Kidney (tissue), 14 donors: ENCODE measurements around the gene LRRFIP1. TPM values are rescaled to one million over a fixed set of nuclear protein-coding genes. Genes with fewer than 3 reads are reported as not detected.
A peak's percentile ranks its signal among the peaks of the same experiment; 100 is the strongest.

Source experiments
- DNase-seq, 5 donors: peaks; one replicate each; pipeline ENCODE4 v3.0.0-alpha.2; 2013 to 2020
- FAIRE-seq: peaks from 2 replicates; lab custom pipeline; 2012; peaks lifted over from hg19 to GRCh38; lab: Jason Lieb, UNC
- H3K27ac ChIP-seq, 2 donors: one replicate each; pipeline ENCODE4 v1.7.0; 2013; ENCODE audit warnings: low read depth in 2 of 2, low read length in 2 of 2, inconsistent platforms in 1 of 2
- H3K27me3 ChIP-seq: one replicate; pipeline ENCODE4 v1.7.1; 2013; ENCODE audit warnings: low read length, inconsistent platforms; ENCODE audit not compliant: control insufficient read depth, insufficient read depth
- H3K36me3 ChIP-seq, 3 donors: one replicate each; pipeline versions ENCODE4 v1.7.0 to v1.7.1; 2013; ENCODE audit warnings: low read length in 3 of 3, control low read depth in 1 of 3, inconsistent platforms in 1 of 3; ENCODE audit not compliant: insufficient read depth in 3 of 3, control insufficient read depth in 2 of 3
- H3K4me1 ChIP-seq, 3 donors: one replicate each; pipeline versions ENCODE4 v1.7.0 to v1.7.1; 2013; ENCODE audit warnings: low read length in 3 of 3, inconsistent platforms in 1 of 3, low read depth in 1 of 3; ENCODE audit not compliant: control insufficient read depth in 2 of 3, insufficient read depth in 2 of 3
- H3K4me3 ChIP-seq, 3 donors: one replicate each; pipeline versions ENCODE4 v1.7.0 to v1.8.1; 2013; ENCODE audit warnings: low read length in 3 of 3, control low read depth in 1 of 3, inconsistent platforms in 1 of 3
- H3K9ac ChIP-seq, 3 donors: one replicate each; pipeline versions ENCODE4 v1.7.0 to v1.7.1; 2013; ENCODE audit warnings: low read length in 3 of 3, control low read depth in 1 of 3, inconsistent platforms in 1 of 3
- H3K9me3 ChIP-seq, 3 donors: one replicate each; pipeline versions ENCODE4 v1.7.0 to v1.7.1; 2013; ENCODE audit warnings: low read length in 3 of 3, control low read depth in 1 of 3, inconsistent platforms in 1 of 3; ENCODE audit not compliant: control insufficient read depth in 2 of 3, insufficient read depth in 1 of 3
- intact Hi-C: fragments of 100-400 bp; cut with DNase I; formaldehyde crosslinking; loops from one replicate; pipeline ENCODE4 v1.11.1; 2022
- polyA plus RNA-seq: library from polyadenylated mRNA; stranded (reverse); fragments of 350-450 nt; fragmentation: Illumina TruSeq; extraction: RNeasy Lipid Tissue Mini Kit (QIAGEN cat#74804); gene quantifications from one replicate; pipeline ENCODE4 v1.2.3, GENCODE V29; 2014; ENCODE audit warnings: low read depth, low replicate concordance; ENCODE audit not compliant: insufficient read depth
- total RNA-seq: library from RNA; stranded (reverse); fragmentation: NEBNext Ultra II Directional; extraction: Animal tissue kit (Norgen Biotek cat#: 25700); gene quantifications from one replicate; pipeline ENCODE4 v1.2.1, GENCODE V29; 2021
- TF ChIP-seq, protein P1 (sequence below): IDR thresholded peaks from 3 replicates; pipeline ENCODE4 v1.5.1; 2012; ENCODE audit warnings: mild to moderate bottlenecking, moderate library complexity, borderline replicate concordance; ENCODE audit not compliant: insufficient read depth; ENCODE audit errors: extremely low read depth
- donor health status: control.
- donor health status: control.
- donor health status: control.
- donor health status: control.
- donor health status: control.
- donor health status: DM: yes; HTN: yes; CAD: no.
- donor health status: Normal renal cell carcinoma (clear cell type).

The LRRFIP1 gene
- total and polyA plus RNA-seq, 2 donors from 2014 or later, result 39.1 to 204 TPM

GRCh38 chr2:237603049-237603717 is 24.2 kb upstream of the LRRFIP1 start:
- intact Hi-C loops, result no loop called here

GRCh38 chr2:237603718-237604362 is 23.5 kb upstream of the LRRFIP1 start:
- Histone ChIP-seq H3K4me1 (peaks cover 0 to 6% (median 6%) of the 10 kb centered on the region in 3 donors), H3K9me3 (no peaks in the 10 kb centered on the region), H3K4me3 (no peak overlapping the region), H3K9ac (peak overlapping the region in 1 of 3 donors; percentile 21), H3K27me3 (no peaks in the 10 kb centered on the region), H3K27ac (peak overlapping the region; percentile 70 to 85), H3K36me3 (no peaks in the 10 kb centered on the region)
- FAIRE-seq (peak; percentile 27), DNase-seq (peak in 4 of 5 donors; percentile 26 to 83 (median 58))
- intact Hi-C loops, result no loop called here
- TF ChIP-seq, protein P1, sequence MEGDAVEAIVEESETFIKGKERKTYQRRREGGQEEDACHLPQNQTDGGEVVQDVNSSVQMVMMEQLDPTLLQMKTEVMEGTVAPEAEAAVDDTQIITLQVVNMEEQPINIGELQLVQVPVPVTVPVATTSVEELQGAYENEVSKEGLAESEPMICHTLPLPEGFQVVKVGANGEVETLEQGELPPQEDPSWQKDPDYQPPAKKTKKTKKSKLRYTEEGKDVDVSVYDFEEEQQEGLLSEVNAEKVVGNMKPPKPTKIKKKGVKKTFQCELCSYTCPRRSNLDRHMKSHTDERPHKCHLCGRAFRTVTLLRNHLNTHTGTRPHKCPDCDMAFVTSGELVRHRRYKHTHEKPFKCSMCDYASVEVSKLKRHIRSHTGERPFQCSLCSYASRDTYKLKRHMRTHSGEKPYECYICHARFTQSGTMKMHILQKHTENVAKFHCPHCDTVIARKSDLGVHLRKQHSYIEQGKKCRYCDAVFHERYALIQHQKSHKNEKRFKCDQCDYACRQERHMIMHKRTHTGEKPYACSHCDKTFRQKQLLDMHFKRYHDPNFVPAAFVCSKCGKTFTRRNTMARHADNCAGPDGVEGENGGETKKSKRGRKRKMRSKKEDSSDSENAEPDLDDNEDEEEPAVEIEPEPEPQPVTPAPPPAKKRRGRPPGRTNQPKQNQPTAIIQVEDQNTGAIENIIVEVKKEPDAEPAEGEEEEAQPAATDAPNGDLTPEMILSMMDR, result no peak

More at GRCh38 chr2:237603049-237603717, 24.2 kb upstream of the LRRFIP1 start:
- no peaks in the 10 kb centered on the region for H3K36me3 ChIP-seq
- H3K9me3 ChIP-seq, result no peaks in the 10 kb centered on the region
- H3K27ac ChIP-seq, result peak overlapping the region in 1 of 2 donors; percentile 20
- peaks cover 0 to 6% (median 6%) of the 10 kb centered on the region in 3 donors for H3K4me1 ChIP-seq
- DNase-seq, result peak in 1 of 5 donors; percentile 64
- TF ChIP-seq, protein P1, result no peak
- H3K27me3 ChIP-seq, result no peaks in the 10 kb centered on the region
- H3K9ac ChIP-seq, result peak overlapping the region in 1 of 3 donors; percentile 21
- H3K4me3 ChIP-seq, result no peak overlapping the region
- FAIRE-seq, result no peak

DNA sequence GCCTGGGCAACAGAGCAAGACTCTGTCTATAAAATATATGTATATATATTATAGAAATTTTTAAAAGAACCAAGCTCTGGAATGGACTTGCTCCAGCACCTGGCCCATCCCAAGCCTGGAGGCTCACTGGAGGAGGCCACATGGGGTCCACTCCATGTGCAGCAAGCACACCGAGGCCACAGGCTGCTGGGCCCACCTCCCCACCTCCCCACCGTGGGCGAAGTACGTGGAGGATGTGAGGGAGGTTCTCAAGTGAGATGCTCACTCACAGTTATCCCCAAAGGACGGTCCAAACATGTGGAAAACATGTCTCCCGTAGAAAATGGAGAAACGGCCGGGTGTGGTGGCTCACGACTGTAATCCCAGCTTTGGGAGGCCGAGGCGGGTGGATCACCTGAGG is 23.0 kb upstream of the LRRFIP1 start:
- intact Hi-C loops, result no loop called here
- Histone ChIP-seq H3K4me1 (peaks cover 0 to 6% (median 6%) of the 10 kb centered on the region in 3 donors), H3K27ac (no peak overlapping the region), H3K9me3 (no peaks in the 10 kb centered on the region), H3K4me3 (no peak overlapping the region), H3K36me3 (no peaks in the 10 kb centered on the region), H3K27me3 (no peaks in the 10 kb centered on the region), H3K9ac (no peak overlapping the region)
- peak in 1 of 5 donors; percentile 74 for DNase-seq
- TF ChIP-seq, protein P1, result no peak
- FAIRE-seq, result no peak
